GM19023 (cell line): Measurements from ENCODE around the gene RFC3.
"Not testable (repeated sequence)": the region's sequence is repeated elsewhere in the genome, so short reads cannot be mapped to it uniquely, and the experiment has no call there.

ENCODE experiments used
- ATAC-seq: cut with Tn5 transposase; IDR thresholded peaks from one replicate; pipeline ENCODE4 v1.9.1; 2021; ENCODE audit warnings: mild to moderate bottlenecking, moderate library complexity; ENCODE audit not compliant: unreplicated experiment

RFC3 gene, protein sequence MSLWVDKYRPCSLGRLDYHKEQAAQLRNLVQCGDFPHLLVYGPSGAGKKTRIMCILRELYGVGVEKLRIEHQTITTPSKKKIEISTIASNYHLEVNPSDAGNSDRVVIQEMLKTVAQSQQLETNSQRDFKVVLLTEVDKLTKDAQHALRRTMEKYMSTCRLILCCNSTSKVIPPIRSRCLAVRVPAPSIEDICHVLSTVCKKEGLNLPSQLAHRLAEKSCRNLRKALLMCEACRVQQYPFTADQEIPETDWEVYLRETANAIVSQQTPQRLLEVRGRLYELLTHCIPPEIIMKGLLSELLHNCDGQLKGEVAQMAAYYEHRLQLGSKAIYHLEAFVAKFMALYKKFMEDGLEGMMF

DNA sequence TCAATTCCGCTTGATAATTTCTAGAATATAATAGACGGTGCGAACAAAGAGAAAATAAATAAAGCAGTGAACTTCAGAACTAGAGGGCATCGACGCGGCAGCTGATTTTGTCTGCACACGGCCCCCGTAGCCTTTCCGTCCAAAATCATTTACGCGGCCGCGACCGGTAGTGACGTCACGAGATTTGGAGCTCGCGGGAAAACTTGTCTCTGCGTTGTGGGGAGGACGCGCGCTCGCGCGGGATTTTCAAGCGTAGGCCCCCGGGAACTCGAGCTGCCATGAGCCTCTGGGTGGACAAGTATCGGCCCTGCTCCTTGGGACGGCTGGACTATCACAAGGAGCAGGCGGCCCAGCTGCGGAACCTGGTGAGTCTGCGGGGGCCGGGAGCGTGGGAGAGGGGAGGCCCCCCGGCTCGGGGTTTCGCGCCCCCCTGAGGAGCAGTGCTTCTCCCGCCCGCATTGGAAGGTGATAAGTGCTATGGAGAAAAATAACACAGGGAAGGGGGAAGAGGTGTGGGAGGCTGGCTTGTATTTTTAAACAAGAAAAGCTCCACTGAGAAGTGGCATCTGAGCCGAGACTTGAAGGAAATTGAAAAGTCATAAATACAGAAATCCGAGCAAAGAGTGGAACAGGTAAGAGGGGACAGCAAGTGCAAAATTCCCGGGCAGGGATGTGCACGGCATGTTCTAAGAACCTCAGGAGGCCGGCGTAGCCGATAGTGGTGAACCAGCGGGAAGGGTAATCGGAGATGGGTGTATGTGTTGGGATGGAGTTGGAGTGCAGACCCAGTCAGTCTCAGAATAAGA lies at the start of gene RFC3:
Gene RFC3 (plus strand): TSS at position 249 of the 806 bp plus-strand sequence. CDS start 30 bp downstream, at position 279.
- ATAC-seq = peak; percentile 97

DNA sequence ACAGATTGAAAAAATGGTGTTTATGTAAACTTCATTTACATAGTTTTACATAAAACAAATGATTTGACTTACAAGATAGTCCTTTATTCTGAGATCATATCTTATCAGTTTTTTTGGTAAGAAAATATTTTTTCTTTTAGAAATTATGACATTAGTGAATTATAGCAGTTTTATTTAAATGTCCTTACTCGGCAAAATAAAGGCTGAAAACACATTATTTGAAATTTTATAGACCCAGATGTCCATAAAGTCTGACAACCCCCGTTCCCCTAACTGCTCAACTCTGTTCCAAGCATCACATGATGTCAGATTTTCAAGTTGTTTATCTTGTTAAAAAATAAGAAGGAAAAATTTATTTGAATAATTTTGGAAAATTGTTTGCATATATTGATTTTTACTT lies 46.7 kb upstream of the RFC3 start:
- no peak for ATAC-seq

DNA sequence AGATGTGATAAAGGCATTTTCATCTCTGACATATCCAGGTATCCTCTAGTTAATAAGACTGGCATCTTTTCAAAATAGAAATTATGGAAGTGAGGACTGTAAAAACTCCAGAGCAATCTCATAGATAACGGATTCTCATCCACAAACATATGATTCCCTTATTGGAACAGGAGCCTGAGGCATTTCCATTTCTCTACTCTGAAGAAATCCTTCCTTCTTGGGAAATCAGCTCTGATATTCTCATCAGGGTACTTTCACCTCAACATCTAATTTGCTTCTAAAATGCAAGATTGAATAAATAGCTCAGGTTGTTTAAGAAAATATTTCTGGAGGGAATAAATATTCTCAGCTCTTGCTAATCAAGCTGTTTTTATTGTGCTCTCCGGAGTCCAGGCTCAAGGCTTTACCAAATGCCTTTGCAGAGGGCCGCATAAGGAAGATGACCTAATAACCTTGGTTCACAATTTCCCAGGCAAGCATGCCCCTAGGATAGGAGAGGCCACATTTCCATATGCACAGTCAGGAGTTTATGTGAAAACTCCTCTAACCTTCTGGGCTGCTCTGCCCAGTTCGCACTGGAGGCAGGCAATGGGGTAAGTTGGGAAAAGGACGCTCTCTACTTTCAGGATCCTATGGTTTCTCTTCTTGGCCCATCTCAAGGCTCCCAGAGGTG lies 44.0 kb upstream of the RFC3 start:
- no peak for ATAC-seq

DNA sequence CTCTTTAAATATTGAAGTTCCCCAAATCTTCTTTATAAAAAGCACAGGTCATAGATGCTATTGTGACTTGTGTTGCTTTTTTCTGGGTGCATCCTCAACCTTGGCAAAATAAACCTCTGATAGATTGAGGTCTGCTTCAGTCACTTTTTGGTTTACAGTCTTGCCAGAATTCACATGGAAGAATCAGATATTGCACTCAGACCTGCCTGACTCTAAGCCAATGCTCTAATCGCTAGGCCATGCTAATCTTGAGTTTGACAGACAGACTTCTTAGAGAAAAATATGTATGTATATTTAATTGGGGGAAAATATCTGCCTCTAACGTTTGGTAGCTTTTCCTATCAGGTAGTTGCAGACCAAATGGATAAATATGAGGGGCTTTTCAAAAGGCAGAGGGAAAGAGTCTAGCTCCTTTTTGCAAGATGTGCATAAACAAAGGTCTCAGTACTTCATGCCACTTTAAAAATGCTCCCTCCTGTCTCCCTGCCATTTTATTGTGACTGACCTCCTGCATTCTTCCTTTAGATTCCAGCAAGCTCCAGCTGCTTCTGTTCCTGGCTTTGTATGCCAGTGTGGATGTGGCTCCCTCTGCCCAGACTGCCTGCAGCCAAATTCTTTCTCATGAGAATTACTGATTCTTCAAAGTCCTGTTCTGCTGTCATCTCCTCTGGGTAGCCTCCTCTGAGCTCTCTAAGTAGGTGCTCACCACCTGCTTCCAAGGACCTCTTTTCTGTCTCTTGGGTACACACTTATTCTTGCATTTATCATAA lies 42.4 kb upstream of the RFC3 start:
- ATAC-seq = no peak

DNA sequence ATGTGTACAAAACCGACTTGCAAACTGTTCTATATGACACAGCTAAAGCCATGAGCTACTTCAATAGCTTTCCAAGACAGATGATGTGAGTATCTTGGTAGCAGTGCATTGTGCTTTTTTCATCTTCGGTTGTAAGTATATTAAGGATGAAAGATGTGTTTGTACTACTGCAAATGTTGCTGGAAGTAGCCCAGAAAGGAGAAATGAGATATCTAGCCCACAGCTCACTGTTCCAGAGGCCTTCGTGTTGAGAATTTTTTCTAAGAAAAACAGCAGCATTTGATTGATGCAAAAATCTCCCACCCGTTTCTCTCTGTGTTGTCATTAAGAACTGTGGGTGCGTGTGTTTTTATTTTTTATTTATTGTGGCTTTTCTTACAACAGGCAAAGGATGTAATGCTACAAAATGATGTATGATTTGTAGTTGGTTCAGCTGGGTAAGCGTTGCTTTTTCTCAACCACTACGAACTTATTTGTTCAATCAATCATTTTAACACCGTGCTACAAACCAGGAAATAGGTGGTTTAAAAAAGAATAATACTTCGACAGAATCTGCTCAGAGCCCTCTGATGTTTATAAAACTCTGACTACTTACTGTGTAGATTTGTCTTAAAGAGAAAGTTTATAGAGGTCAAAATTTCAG lies 41.6 kb upstream of the RFC3 start:
- no peak for ATAC-seq

DNA sequence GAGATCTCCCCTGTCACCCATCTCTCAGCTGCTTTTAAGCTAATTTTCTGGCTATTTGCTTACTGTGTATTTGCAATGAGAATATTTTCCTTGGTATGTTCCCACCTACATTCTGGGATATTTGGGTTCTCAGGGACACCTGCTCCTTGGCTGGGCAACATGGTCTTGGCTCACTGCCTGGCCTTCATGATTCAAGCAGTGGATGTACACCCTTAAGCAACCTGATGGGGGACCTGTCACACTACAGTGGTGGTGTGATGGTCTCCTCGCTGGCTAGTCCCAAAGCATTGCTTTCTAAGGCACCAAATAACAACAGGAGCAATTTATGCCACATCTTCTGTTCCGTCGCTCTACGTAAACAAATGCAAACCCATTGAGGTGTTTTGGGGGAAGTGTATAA lies 35.3 kb upstream of the RFC3 start:
- ATAC-seq = no peak

DNA sequence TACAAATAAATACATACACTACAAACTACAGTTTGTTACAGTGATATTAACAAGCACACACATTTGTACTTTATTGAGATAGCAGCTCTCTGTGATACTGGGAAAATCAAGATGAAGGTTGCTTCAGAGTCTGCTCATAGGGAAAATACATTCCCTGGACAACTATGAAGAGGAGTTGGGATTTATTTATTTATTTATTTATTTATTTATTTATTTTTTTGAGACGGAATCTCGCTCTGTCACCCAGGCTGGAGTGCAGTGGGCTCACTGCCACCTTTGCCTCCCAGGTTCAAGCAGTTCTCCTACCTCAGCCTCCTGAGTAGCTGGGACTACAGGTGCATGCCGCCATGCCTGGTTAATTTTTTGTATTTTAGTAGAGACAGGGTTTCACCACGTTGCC lies 34.7 kb upstream of the RFC3 start:
- not testable (repeated sequence) for ATAC-seq

DNA sequence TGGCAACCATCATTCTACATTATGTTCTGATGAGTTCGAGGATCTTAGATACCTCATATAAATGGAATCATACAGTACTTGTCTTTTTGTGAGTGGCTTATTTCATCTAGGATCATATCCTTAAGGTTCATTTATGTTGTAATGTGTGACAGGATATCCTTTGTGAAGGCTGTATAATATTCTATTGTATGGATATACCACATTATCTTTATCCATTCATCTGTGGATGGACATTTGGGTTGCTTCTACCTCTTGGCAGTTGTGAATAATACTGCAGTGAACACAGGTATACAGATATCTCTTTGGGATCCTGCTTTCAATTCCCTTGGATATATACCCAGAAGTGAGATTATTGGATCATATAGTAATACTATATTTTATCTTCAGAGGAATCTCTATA lies 33.2 kb upstream of the RFC3 start:
- ATAC-seq = no peak

DNA sequence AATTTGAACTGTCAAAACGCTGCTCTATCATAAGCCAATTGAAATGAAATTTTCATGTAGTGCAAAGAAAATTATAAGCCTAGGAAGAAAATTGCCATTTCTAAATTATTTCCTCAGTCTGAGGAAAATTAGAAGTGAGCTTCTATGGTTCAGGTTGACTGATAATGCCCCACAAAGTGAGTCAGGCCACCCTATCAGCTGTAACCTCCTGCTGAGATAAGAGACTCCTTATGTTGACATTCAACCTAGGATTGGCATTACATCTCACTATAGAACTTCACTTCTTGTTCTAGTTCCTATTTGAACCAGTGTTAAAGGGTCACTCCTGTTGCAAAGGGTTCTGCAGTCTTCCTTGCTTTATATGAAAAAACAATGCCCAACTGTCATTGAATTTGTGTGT lies 32.6 kb upstream of the RFC3 start:
- ATAC-seq = no peak

DNA sequence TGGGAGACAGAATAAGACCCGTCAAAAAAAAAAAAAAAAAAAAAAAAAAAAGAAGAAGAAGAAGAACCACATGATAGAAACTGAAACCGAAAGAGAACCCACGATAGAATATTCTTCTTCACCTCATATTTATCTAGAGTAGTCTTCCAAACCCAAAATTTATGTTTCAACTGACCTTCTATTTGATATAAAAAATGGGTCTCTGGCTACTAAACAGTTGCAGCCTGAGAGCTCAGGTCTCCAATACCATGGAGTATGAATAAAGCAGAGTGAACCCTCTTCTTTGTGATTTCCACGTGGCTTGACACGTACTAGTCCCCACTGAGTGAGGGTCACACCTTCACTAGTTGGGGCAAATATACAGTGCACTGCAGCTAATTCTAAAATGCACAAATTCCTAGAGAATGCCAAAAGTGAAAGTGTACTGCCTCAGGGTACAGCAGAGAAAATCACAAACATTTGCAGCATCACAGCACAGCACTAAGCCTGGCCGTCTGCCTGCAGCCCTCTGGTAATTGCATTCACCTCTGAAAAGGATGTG lies 30.8 kb upstream of the RFC3 start:
- no peak for ATAC-seq

DNA sequence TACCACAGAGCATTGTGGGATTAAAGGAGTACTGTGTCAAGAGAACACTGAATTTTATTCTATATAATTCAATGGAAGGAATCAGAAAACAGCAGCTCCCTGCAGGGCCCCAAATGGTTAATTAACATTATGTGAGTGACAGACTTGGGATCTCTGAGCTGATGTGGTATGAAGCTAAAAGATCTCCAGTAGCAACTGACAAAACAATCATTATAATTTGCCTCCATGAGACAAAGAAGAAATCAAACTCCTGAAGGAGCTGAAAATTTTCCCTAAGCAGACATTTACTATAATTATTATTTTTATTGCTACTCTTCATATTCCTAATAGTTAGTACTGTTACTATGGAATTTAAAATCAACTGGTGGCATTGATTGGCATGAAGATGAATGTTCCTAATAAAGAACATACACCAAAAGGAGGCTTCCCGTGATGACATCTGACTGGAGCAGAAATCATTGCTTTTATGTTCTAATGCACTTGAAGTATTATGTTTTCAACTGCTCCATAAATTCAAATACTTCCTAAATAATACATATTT lies 28.8 kb upstream of the RFC3 start:
- ATAC-seq = no peak

DNA sequence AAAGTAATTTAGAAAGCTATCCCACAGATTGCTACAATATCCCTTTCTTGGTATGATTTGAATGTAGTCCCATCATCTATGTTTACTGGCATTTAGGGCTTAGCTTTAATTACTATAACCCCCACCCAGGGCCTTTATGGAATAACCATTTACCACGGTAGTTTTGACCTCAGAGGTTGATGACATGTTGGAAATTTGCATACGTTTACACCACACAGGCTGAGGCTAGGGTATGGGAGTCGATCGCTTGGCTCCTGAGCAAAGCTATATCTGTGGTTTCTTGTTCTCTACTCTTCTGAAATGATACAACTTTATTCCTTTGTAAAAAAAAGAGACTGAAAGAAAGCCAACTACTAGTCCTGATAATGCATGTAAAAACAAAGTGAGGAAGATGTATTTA lies 28.2 kb upstream of the RFC3 start:
- ATAC-seq = no peak

DNA sequence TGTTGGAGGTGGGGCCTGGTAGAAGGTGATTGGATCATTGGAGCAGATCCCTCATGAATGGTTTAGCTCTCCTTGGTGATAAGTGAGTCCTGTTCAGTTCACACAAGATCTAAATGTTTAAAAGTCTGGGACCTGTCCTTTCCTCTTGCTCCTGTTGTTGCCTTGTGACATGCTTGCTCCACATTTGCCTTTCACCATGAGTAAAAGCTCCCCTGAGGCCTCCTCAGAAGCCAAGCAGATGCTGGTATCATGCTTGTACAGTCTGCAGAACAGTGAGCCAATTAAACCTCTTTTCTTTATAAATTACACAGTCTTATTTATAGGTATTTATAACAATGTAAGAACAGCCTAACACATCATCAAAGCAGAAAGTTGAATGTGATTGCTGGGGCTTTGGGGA lies 24.2 kb upstream of the RFC3 start:
- no peak for ATAC-seq

DNA sequence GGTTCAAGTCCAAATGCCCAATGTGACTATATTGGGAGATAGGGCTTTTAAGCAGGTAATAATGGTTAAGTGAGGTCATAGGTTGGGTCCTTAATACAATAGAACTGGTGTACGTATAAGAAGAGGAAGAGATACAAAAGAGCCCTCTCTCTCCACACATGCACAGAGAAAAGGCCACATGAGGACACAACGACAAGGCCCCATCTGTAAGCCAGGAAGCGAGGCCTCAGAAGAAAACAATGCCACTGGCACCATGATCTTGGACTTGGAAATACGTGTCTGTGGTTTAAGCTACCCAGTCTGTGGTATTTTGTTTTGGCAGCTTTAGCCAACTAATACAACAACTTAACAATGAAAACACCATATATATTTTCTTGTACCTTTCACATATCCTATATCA lies 23.4 kb upstream of the RFC3 start:
- no peak for ATAC-seq

DNA sequence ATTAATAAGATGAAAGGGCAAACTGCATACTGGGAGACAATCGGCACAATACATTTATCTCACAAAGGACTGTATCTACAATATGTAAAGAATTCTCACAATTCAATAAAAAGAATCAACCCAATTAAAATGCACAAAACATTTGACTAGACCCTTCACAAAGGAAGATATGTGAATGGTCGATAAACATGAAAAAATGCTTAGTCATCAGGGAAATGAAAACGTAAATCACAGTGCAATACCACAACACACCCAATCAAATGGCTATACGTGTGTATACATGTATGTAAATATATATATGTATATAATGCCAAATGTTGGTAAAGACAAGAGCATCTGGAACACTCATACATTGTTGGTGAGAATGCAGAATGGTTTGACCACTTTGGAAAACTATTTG lies 21.9 kb upstream of the RFC3 start:
- no peak for ATAC-seq

DNA sequence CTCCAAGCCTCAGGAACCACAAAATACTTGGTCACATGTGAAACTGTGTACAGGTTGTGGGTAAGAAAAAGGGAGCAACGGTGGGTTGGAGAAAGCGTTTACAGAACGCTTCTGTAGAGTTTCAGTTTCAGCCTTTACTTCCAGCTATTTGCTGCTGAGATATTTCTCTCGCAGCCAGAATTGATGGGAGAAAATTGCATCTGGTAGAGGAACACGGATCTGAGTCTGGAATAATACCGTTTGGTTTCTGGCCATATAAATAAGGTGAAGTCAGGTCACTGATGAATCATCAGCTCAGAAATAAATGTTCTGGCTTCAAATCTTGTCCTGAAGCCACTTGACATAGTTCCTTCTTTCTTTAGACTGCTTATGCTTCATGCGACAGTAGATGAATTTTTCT lies 20.3 kb upstream of the RFC3 start:
- no peak for ATAC-seq

DNA sequence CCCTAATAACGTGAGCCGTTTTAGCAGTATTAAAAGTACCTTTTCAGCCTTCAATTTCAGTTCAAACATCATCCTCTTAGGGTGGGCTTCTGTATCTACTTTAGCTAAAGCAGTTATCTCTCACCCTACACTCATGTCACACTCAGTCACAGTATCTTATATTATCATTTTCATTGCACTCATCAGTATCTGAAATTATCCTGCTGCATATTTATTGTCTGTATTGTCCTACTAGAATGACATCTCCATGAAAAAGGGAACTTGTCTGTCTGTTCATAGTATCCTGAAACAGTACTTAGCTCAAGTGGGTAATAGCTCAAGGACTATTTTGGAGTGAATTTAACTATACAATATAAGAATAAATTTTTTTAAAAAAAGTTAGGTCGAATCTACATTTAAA lies 19.9 kb upstream of the RFC3 start:
- ATAC-seq = no peak

DNA sequence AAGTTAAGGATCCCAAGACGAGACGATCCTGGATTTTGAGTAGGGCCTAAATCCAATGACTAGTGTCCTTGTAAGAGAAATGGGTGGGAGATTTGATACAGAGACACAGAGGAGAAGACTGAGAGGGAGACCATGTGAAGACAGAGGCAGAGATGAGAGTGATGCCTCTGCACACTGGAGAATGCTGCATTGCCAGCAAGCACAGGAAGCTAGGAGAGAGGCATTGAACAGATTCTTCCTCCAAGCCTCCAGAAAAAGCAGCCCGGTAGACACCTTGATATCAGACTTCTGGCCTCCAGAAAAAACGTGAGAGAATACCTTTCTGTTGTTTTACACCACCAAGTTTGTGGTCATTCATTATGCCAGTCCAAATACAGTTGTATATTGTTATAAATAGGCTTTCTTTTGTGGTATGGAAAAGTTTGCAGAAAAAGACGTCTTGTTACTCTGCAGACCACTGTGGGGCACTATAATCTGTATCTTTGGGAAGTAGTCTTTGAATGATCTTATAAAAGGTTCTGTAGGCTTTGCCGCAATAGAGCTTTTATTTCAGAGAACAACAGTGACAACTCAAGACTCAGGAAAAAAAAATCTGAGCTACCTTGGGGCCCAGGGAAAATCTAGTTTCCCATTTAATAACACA lies 17.9 kb upstream of the RFC3 start:
- no peak for ATAC-seq

DNA sequence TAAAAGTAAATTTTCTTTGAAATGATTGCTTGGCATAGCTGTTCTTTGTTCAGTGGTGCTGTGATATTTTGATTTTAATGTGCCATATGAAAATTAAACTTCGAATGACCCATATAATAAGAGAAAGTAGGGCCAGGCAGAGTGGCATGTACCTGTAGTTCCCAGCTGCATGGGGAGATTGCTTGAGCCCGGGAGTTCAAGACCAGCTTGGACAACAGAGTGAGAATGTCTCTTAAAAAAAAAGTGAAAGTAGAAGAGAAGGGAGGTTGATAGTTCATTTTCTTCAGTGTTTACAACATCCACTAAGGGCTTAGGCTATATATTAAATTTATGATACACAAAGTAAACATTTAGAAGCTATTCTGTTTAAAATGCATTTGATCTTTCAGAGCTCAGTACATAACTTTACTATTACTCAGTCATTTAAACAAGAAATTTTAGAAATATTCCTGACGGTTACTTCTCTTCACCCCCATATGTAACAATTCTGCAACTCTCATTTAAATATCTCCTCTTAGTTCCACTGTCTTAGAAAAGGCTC lies 17.2 kb upstream of the RFC3 start:
- no peak for ATAC-seq
